ENCODE results near the gene TTC34. TPM values are rescaled to one million over a fixed set of nuclear protein-coding genes. Genes with fewer than 3 reads are reported as not detected.

Gene TTC34
- total and polyA plus RNA-seq, 2 experiments from 2014 or later, result 0.05 to 0.22 TPM

- H3K9me2 ChIP-seq (ENCODE audit: insufficient read depth), result no peaks in the 10 kb centered on the region
- H3K36me3 ChIP-seq (ENCODE audit: low read depth), result no peaks in the 10 kb centered on the region
- no peaks in the 10 kb centered on the region for H3F3A ChIP-seq (ENCODE audit: insufficient read depth)
- no peak overlapping the region for H3K27ac ChIP-seq
- H3K9ac ChIP-seq, result peak overlapping the region; percentile 75
- DNase-seq, result peak; percentile 60
- in situ Hi-C loops (cut with MboI), result no loop called here
- no peaks in the 10 kb centered on the region for H3K4me1 ChIP-seq (ENCODE audit: insufficient read depth)
- peak overlapping the region; percentile 71 for H2AFZ ChIP-seq
- H3K27me3 ChIP-seq (replicated peaks; ENCODE audit: insufficient read depth), result no peaks in the 10 kb centered on the region
- no peaks in the 10 kb centered on the region for H4K20me1 ChIP-seq (ENCODE audit: insufficient read depth)
- no peaks in the 10 kb centered on the region for H3K79me2 ChIP-seq (ENCODE audit: insufficient read depth)
- peak overlapping the region; percentile 67 for H3K4me2 ChIP-seq (ENCODE audit: unreplicated experiment)
- H3K4me3 ChIP-seq, result peak overlapping the region; percentile 87
- H3K9me3 ChIP-seq (ENCODE audit: low read depth), result no peaks in the 10 kb centered on the region
- WGBS, 2 experiments (ENCODE audit: low coverage in 1 of 2, low lambda C conversion rate in 2 of 2, missing lambda C conversion rate in 2 of 2), result 18 to 21% methylated on average over 27 to 40 of the region's 52 CpGs
- no peak for TF ChIP-seq EZH2phosphoT487 (IDR thresholded peaks at IDR 0.05; ENCODE audit: insufficient read depth, low read depth)
- no peak for TF ChIP-seq EZH2 (IDR thresholded peaks at IDR 0.05; ENCODE audit: insufficient read depth, poor library complexity, severe bottlenecking)
These were observed 214.2 kb downstream of the TTC34 start for GRCh38 chr1:2587071-2587859.

DNA sequence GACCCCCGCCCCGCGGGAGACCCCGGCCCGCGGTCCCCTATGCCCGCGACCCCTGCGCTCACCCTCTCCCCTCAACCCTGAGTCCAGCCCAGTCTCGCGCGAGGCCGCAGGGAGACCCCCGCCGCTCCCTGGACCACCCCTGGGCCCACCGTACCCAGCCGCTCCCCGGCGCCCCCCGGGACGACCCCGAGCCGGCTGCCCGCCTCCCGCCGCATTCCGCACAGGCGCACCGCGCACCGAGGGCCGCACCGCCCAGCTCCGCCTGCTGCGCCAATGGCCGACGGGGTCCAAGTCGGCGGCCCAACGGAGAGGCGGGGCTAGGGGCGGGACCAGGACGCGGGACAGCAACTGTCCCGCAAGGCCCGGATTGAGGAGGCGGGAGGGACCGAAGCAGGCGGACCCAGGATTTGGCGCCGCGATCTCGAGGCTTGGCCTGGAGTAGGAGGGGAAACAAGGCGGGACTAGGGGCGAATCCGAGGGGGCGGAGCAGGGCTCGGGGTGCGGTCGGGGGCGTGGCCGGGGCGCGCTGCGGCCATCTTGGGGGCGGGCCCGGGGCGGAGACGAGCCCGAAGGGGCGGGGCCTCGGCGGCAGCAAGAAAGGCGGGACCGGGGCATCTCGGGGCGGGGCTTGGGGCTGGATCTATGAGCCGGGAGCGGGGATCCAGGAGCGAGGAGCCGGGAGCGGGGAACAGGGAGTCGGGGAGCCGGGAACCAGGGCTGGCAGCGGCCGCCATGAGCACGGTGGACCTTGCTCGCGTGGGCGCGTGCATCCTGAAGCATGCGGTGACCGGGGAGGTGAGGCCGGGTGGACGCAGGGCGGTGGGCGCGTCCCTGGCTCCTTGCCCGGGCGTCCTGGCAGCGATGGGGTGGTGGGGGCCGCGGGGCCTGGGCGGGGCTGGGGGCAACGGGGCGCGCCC is 215.1 kb downstream of the TTC34 start, which contains the start of gene PRXL2B:
Gene PRXL2B, plus strand, starts transcription at position 624 of the 917 bp plus-strand sequence. Its CDS starts 109 bp downstream, at position 733.
- Histone ChIP-seq H3K79me2 (ENCODE audit: insufficient read depth) (no peaks in the 10 kb centered on the region), H3K4me2 (ENCODE audit: unreplicated experiment) (peak within 1 kb of the TSS; percentile 82), H2AFZ (peak within 1 kb of the TSS; percentile 78), H3K27ac (peak within 1 kb of the TSS; percentile 13; the same call in 1 of the 2 replicates), H3K27me3 (replicated peaks; ENCODE audit: insufficient read depth) (no peaks in the 10 kb centered on the region), H3K36me3 (ENCODE audit: low read depth) (no peaks in the 10 kb centered on the region), H4K20me1 (ENCODE audit: insufficient read depth) (no peaks in the 10 kb centered on the region), H3K4me3 (peak within 1 kb of the TSS; percentile 87), H3K9me3 (ENCODE audit: low read depth) (no peaks in the 10 kb centered on the region), H3K4me1 (ENCODE audit: insufficient read depth) (no peaks in the 10 kb centered on the region), H3K9me2 (ENCODE audit: insufficient read depth) (no peaks in the 10 kb centered on the region), H3F3A (ENCODE audit: insufficient read depth) (no peaks in the 10 kb centered on the region), H3K9ac (peak within 1 kb of the TSS; percentile 75)
- peak; percentile 100 for DNase-seq
- WGBS, 2 experiments (ENCODE audit: low coverage in 1 of 2, low lambda C conversion rate in 2 of 2, missing lambda C conversion rate in 2 of 2), result 1 to 3% methylated on average over 59 to 96 of the region's 107 CpGs
- TF ChIP-seq EZH2phosphoT487 (IDR thresholded peaks at IDR 0.05; ENCODE audit: insufficient read depth, low read depth), result no peak
- no peak for TF ChIP-seq EZH2 (IDR thresholded peaks at IDR 0.05; ENCODE audit: insufficient read depth, poor library complexity, severe bottlenecking)
- in situ Hi-C loops (cut with MboI), result no loop called here

Other genes with a start within 250 kb of the TTC34 start
- gene TNFRSF14, start 245.3 kb downstream of the TTC34 start, total RNA-seq (2014; rRNA removed; shearing (Covaris generic)), result 4.7 and 13.3 TPM in 2 replicates
- 7.8 and 7.9 TPM in 2 replicates for gene TNFRSF14, start 245.3 kb downstream of the TTC34 start, polyA plus RNA-seq (2016; fragmentation: Nextera tagmentation; extraction: Ambion mirVana)
- gene PRXL2B, start 214.9 kb downstream of the TTC34 start, total RNA-seq (2014; rRNA removed; shearing (Covaris generic)), result 8.5 and 11.3 TPM in 2 replicates
- 12.4 and 13.5 TPM in 2 replicates for gene PRXL2B, start 214.9 kb downstream of the TTC34 start, polyA plus RNA-seq (2016; fragmentation: Nextera tagmentation; extraction: Ambion mirVana)
- gene MMEL1, start 168.7 kb downstream of the TTC34 start, total RNA-seq (2014; rRNA removed; shearing (Covaris generic)), result not detected in 2 replicates
- not detected in 2 replicates for gene MMEL1, start 168.7 kb downstream of the TTC34 start, polyA plus RNA-seq (2016; fragmentation: Nextera tagmentation; extraction: Ambion mirVana)
- not detected in 2 replicates for gene ACTRT2, start 219.8 kb upstream of the TTC34 start, total RNA-seq (2014; rRNA removed; shearing (Covaris generic))
- not detected in 2 replicates for gene ACTRT2, start 219.8 kb upstream of the TTC34 start, polyA plus RNA-seq (2016; fragmentation: Nextera tagmentation; extraction: Ambion mirVana)

All from GM23248 (cell line).